ENCODE data around the gene IRGQ. TPM values are rescaled to one million over a fixed set of nuclear protein-coding genes. Genes with fewer than 3 reads are reported as not detected.
A peak's percentile ranks its signal among the peaks of the same experiment; 100 is the strongest.

The IRGQ gene
- polyA plus RNA-seq, 3 donors = 1.8 to 49.6 (median 2.9) TPM

GRCh38 chr19:43640424-43640757 lies 44.5 kb upstream of the IRGQ start:
- H3K4me1 ChIP-seq (ENCODE audit: control insufficient read depth in 1 of 2, insufficient read depth in 2 of 2, low read length in 2 of 2) = peaks cover 6 to 7% of the 10 kb centered on the region in 2 donors
- peak overlapping the region; percentile 67 for H3K4me2 ChIP-seq (replicated peaks; ENCODE audit: extremely low read depth, low read length, poor library complexity, severe bottlenecking)
- no peak overlapping the region for H3K27ac ChIP-seq (ENCODE audit: low read depth in 1 of 2, low read length in 2 of 2)
- peak overlapping the region in 1 of 7 donors; percentile 36 for H3K27ac Mint-ChIP-seq
- no peaks in the 10 kb centered on the region for H3K79me2 ChIP-seq (ENCODE audit: insufficient read depth, low read length)
- H3K4me3 Mint-ChIP-seq = peak overlapping the region; percentile 70 to 86
- peaks cover 36 to 48% of the 10 kb centered on the region in 2 donors for H3K27me3 ChIP-seq (ENCODE audit: control insufficient read depth in 2 of 2, insufficient read depth in 2 of 2, low read length in 2 of 2)
- H3K4me1 Mint-ChIP-seq = peaks cover 17% of the 10 kb centered on the region
- H3K4me3 ChIP-seq (replicated peaks in 1 of 3; ENCODE audit: low read depth in 2 of 3, low read length in 3 of 3) = peak overlapping the region in 1 of 3 experiments; percentile 62
- 13% methylated on average over 3 of the region's 9 CpGs for WGBS (ENCODE audit: insufficient coverage)
- intact Hi-C loops (cut with micrococcal nuclease) = no loop called here
- peaks cover 48 to 56% (median 52%) of the 10 kb centered on the region in 3 donors for H3K27me3 Mint-ChIP-seq (ENCODE audit: low read depth in 3 of 3)
- no peaks in the 10 kb centered on the region for H3K36me3 ChIP-seq (replicated peaks in 1 of 2; ENCODE audit: control insufficient read depth in 1 of 2, insufficient read depth in 2 of 2, low read length in 2 of 2)
- peaks cover 7% of the 10 kb centered on the region for H4K20me1 ChIP-seq (ENCODE audit: insufficient read depth, low read length)
- H3K36me3 Mint-ChIP-seq = peaks cover 17 to 19% of the 10 kb centered on the region in 2 donors
- H3K9ac ChIP-seq (ENCODE audit: insufficient read depth, low read length, poor library complexity, severe bottlenecking) = no peak overlapping the region
- H3K9me3 Mint-ChIP-seq = peaks cover 0 to 23% (median 11%) of the 10 kb centered on the region in 7 donors
- H3K9me3 ChIP-seq (replicated peaks in 1 of 2; ENCODE audit: control insufficient read depth in 1 of 2, insufficient read depth in 1 of 2, low read length in 2 of 2) = peaks cover 0 to 14% of the 10 kb centered on the region in 2 donors
- H2AFZ ChIP-seq (ENCODE audit: insufficient read depth, low read depth, low read length, poor library complexity, severe bottlenecking) = no peak overlapping the region
- DNase-seq = no peak
- no peak for TF ChIP-seq CTCF (IDR thresholded peaks at IDR 0.05)

GRCh38 chr19:43639519-43640423 lies 43.8 kb upstream of the IRGQ start, which contains the start of gene CADM4:
Gene CADM4, minus strand, starts transcription at chr19:43639850. Its CDS starts 60 bp downstream, at chr19:43639790.
- Histone ChIP-seq H3K36me3 (replicated peaks in 1 of 2; ENCODE audit: control insufficient read depth in 1 of 2, insufficient read depth in 2 of 2, low read length in 2 of 2) (no peaks in the 10 kb centered on the region), H3K9ac (ENCODE audit: insufficient read depth, low read length, poor library complexity, severe bottlenecking) (no peak within 1 kb of the TSS), H2AFZ (ENCODE audit: insufficient read depth, low read depth, low read length, poor library complexity, severe bottlenecking) (no peak within 1 kb of the TSS), H3K27ac (ENCODE audit: low read depth in 1 of 2, low read length in 2 of 2) (no peak within 1 kb of the TSS), H4K20me1 (ENCODE audit: insufficient read depth, low read length) (peaks cover 7% of the 10 kb centered on the region), H3K9me3 (replicated peaks in 1 of 2; ENCODE audit: control insufficient read depth in 1 of 2, insufficient read depth in 1 of 2, low read length in 2 of 2) (peaks cover 0 to 14% of the 10 kb centered on the region in 2 donors), H3K4me1 (ENCODE audit: control insufficient read depth in 1 of 2, insufficient read depth in 2 of 2, low read length in 2 of 2) (peaks cover 6 to 7% of the 10 kb centered on the region in 2 donors), H3K79me2 (ENCODE audit: insufficient read depth, low read length) (no peaks in the 10 kb centered on the region), H3K4me2 (replicated peaks; ENCODE audit: extremely low read depth, low read length, poor library complexity, severe bottlenecking) (peak within 1 kb of the TSS; percentile 67), H3K4me3 (replicated peaks in 1 of 3; ENCODE audit: low read depth in 2 of 3, low read length in 3 of 3) (peak within 1 kb of the TSS in 1 of 3 experiments; percentile 62), H3K27me3 (ENCODE audit: control insufficient read depth in 2 of 2, insufficient read depth in 2 of 2, low read length in 2 of 2) (peaks cover 36 to 54% of the 10 kb centered on the region in 2 donors)
- Mint-ChIP-seq H3K27me3 (ENCODE audit: low read depth in 3 of 3) (peaks cover 52 to 62% (median 55%) of the 10 kb centered on the region in 3 donors), H3K36me3 (peaks cover 13 to 19% of the 10 kb centered on the region in 2 donors), H3K9me3 (peaks cover 0 to 23% (median 11%) of the 10 kb centered on the region in 7 donors), H3K4me3 (peak within 1 kb of the TSS; percentile 70 to 88), H3K27ac (peak within 1 kb of the TSS in 3 of 7 donors; percentile 36 to 89 (median 71)), H3K4me1 (peaks cover 20% of the 10 kb centered on the region)
- no peak for TF ChIP-seq CTCF (IDR thresholded peaks at IDR 0.05)
- under 1% methylated on average over 109 of the region's 110 CpGs for WGBS (ENCODE audit: insufficient coverage)
- DNase-seq = no peak
- intact Hi-C loops (cut with micrococcal nuclease) = no loop called here

Measured in CD14-positive monocyte (primary cell).